Stomach smooth muscle (tissue), 2 donors: ENCODE measurements around the gene LEMD3.

ENCODE experiments used
- H3K27ac ChIP-seq: one replicate; pipeline ENCODE4 v1.7.0; 2013; ENCODE audit warnings: mild to moderate bottlenecking, low read length, inconsistent platforms
- H3K27me3 ChIP-seq, 2 donors: one replicate each; pipeline ENCODE4 v1.7.0; 2013; ENCODE audit warnings: low read length in 2 of 2; ENCODE audit not compliant: insufficient read depth in 2 of 2, control insufficient read depth in 1 of 2
- H3K36me3 ChIP-seq, 2 donors: one replicate each; pipeline ENCODE4 v1.7.0; 2013; ENCODE audit warnings: low read length in 2 of 2; ENCODE audit not compliant: control insufficient read depth in 2 of 2, insufficient read depth in 2 of 2
- H3K4me1 ChIP-seq: one replicate; pipeline ENCODE4 v1.7.0; 2013; ENCODE audit warnings: low read length; ENCODE audit not compliant: control insufficient read depth, insufficient read depth
- H3K4me3 ChIP-seq, 2 donors: one replicate each; pipeline ENCODE4 v1.7.0; 2013; ENCODE audit warnings: low read length in 2 of 2
- H3K9ac ChIP-seq, 2 donors: one replicate each; pipeline ENCODE4 v1.7.0; 2013; ENCODE audit warnings: low read length in 2 of 2, mild to moderate bottlenecking in 1 of 2
- H3K9me3 ChIP-seq, 2 donors: one replicate each; pipeline ENCODE4 v1.7.0; 2013; ENCODE audit warnings: low read length in 2 of 2; ENCODE audit not compliant: control insufficient read depth in 2 of 2
- donor health status: healthy.
- donor health status: Pancreatic carcinoma.

LEMD3 gene

DNA sequence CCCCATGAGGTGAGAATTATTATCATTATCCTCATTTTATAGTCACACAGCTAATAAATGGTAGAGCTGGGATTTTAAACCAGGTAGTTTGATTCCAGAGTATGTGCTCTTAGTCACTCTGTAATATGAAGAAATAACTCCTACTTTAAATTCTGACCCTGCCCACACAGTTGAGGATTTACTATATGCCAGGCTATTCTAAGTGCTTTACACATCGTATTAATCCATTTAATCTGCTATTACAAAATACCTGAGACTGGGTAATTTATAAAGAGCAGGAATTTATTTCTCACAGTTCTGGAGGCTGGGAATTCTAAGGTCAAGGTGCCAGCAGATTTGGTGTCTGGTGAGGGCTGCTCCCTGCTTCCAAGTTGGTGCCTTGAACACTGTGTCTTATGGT, 28.6 kb upstream of the LEMD3 start:
- H3K36me3 ChIP-seq = no peaks in the 10 kb centered on the region
- no peak overlapping the region for H3K4me3 ChIP-seq
- H3K27ac ChIP-seq = no peak overlapping the region
- no peaks in the 10 kb centered on the region for H3K9me3 ChIP-seq
- H3K4me1 ChIP-seq = no peaks in the 10 kb centered on the region
- H3K9ac ChIP-seq = no peak overlapping the region
- H3K27me3 ChIP-seq = peaks cover 0 to 3% of the 10 kb centered on the region in 2 donors

DNA sequence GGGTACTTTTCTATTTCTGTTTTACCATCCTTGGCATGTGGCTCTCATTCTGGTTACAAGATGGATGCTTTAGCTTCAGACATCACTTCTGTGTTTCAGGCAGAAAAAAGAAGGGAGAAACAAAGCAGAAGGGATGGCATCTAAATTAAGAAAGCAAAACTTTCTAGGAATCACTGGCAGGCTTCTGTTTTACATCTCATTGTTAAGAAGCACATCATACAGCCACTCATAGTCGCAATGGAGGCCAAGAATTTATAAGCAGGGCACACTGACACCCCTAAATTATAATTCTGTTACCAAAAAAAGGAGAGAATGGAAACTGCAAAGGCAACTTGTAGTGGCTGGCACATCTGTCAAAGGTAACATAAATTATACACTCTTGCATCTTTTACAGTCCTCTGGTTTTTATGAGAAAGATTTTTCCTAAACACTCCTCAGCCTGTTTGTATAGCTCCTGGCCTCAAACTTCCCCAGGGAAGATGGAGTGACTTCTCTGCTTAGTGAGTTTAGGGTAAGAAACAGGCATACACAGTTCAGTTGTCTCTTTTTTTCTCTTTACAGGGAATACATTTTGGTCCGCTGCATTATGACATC, 22.0 kb upstream of the LEMD3 start:
- no peak overlapping the region for H3K27ac ChIP-seq
- H3K9me3 ChIP-seq = no peaks in the 10 kb centered on the region
- H3K27me3 ChIP-seq = peaks cover 0 to 3% of the 10 kb centered on the region in 2 donors
- no peaks in the 10 kb centered on the region for H3K36me3 ChIP-seq
- H3K4me3 ChIP-seq = no peak overlapping the region
- H3K9ac ChIP-seq = no peak overlapping the region
- peaks cover 4% of the 10 kb centered on the region for H3K4me1 ChIP-seq

DNA sequence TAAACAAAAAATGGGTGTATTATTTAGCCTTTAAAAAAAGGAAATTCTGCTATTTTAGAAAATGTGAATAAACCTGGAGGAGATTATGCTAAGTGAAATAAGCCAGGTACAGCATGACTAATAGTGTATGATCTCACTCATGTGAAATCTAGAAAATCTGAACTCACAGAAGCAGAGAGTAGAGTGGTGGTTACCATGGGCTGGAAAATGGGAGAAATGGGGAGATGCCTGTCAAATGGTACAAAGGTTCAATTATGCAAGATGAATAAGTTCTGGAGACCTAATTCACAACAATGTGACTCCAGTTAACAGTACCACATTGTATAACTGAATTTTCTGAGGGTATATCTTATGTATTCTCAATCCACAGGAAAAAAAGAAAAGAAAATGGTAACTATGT, 17.4 kb upstream of the LEMD3 start:
- H3K4me3 ChIP-seq = no peak overlapping the region
- no peaks in the 10 kb centered on the region for H3K36me3 ChIP-seq
- no peak overlapping the region for H3K9ac ChIP-seq
- no peak overlapping the region for H3K27ac ChIP-seq
- H3K9me3 ChIP-seq = no peaks in the 10 kb centered on the region
- no peaks in the 10 kb centered on the region for H3K27me3 ChIP-seq
- no peaks in the 10 kb centered on the region for H3K4me1 ChIP-seq

DNA sequence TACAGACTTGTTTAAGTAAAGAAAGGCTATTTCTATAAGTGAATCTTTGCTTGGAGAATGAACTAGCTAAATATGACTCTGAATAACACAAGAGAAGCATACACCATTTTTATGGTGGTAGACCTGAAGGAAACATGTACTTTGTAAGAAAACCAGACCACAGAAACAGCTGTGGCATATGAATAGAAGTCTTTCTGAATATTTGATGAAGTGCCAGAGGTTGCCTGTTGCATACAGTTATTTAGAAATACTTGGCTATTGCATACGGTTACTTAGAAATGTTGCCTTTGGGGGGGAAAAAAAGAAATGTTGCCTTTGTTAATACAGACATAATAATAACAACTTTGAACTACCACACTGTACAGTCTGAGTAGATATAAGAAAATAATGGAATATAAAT, 16.8 kb upstream of the LEMD3 start:
- Histone ChIP-seq H3K27me3 (no peaks in the 10 kb centered on the region), H3K4me3 (no peak overlapping the region), H3K9ac (no peak overlapping the region), H3K36me3 (no peaks in the 10 kb centered on the region), H3K4me1 (no peaks in the 10 kb centered on the region), H3K9me3 (no peaks in the 10 kb centered on the region), H3K27ac (no peak overlapping the region)

DNA sequence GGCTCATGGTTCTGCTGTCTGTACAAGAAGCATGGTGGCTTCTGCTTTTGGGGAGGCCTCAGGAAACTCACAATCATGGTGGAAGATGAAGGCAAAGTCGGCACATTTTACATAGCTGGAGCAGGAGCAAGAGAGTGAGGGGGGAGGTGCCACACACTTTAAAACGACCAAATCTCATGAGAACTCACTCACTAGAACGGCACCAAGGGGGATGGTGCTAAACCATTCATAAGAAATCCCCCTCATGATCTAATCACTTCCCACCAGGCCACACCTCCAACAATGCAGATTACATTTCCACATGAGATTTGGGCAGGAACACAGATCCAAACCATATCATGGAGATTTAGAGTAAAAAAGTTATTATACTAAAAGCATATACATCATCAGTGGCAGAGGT, 13.6 kb upstream of the LEMD3 start:
- no peak overlapping the region for H3K27ac ChIP-seq
- H3K9ac ChIP-seq = no peak overlapping the region
- H3K4me1 ChIP-seq = no peaks in the 10 kb centered on the region
- H3K9me3 ChIP-seq = no peaks in the 10 kb centered on the region
- no peaks in the 10 kb centered on the region for H3K27me3 ChIP-seq
- H3K36me3 ChIP-seq = no peaks in the 10 kb centered on the region
- no peak overlapping the region for H3K4me3 ChIP-seq

DNA sequence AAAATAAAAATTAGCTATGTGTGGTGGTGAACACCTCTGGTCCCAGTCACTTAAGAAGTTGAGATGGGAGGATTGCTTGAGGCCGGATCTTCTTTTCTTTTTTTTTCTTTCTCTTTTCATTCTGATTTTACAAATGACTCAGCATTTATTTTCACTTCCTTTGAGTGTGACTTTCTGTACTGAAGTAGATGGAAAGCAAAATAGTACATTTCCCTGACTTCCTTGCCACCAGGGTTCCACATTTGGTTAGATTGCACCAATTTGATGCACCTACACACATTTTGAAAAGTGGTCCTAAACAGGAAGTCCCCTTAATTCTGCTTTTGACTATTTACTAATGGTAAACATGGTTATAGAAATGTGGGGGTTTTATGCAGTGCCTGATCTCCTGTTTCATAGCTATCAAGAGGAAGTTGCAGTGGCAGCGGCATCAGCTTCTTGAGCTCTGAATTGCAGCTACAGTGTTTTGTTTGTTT, 13.0 kb upstream of the LEMD3 start:
- H3K27me3 ChIP-seq = no peaks in the 10 kb centered on the region
- no peaks in the 10 kb centered on the region for H3K36me3 ChIP-seq
- H3K4me3 ChIP-seq = no peak overlapping the region
- H3K9ac ChIP-seq = no peak overlapping the region
- H3K4me1 ChIP-seq = no peaks in the 10 kb centered on the region
- H3K9me3 ChIP-seq = no peaks in the 10 kb centered on the region
- H3K27ac ChIP-seq = no peak overlapping the region

DNA sequence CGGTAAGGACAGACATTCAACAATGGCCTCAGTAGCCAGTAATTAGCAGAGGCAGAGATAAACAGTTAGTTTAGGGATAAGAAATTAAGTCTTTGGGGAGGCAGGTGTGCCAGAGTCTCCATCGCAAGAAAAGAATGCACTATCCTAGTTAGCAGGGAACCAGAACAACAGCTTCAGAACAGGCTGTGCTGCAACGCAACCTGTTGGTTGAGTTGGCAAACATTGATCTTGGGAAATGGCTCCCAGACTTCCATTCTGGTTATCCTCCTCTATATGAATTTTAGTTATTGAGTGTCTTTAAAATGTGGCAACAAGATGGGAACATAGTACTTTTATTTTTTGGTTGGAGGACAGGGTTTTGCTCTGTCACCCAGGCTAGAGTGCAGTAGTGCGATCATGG, 12.3 kb upstream of the LEMD3 start:
- Histone ChIP-seq H3K4me3 (no peak overlapping the region), H3K4me1 (no peaks in the 10 kb centered on the region), H3K27ac (no peak overlapping the region)

DNA sequence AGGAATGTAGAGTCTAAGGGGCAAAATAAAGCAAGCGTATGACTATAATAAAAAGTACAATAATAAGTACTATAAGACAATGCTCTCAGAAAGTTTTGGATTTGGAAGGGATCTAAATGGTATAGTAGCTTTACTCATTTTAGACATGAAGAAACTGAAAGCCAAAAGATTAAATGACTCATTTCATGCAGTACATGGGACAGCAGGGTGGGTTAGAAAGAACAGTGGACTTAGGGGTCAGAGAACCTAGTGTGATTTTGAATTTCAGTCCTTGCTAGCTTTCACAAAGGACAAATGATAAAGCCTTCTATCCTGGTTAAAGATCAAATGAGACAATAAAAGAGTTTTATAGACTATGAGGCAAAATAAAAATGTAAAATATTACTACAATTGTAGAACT, 6.8 kb upstream of the LEMD3 start:
- no peaks in the 10 kb centered on the region for H3K36me3 ChIP-seq
- no peak overlapping the region for H3K27ac ChIP-seq
- H3K9me3 ChIP-seq = no peaks in the 10 kb centered on the region
- H3K27me3 ChIP-seq = no peaks in the 10 kb centered on the region
- H3K4me1 ChIP-seq = no peaks in the 10 kb centered on the region
- H3K4me3 ChIP-seq = no peak overlapping the region
- no peak overlapping the region for H3K9ac ChIP-seq

More for the DNA sequence above, 12.3 kb upstream of the LEMD3 start:
- H3K36me3 ChIP-seq = no peaks in the 10 kb centered on the region
- no peak overlapping the region for H3K9ac ChIP-seq
- H3K9me3 ChIP-seq = no peaks in the 10 kb centered on the region
- no peaks in the 10 kb centered on the region for H3K27me3 ChIP-seq

DNA sequence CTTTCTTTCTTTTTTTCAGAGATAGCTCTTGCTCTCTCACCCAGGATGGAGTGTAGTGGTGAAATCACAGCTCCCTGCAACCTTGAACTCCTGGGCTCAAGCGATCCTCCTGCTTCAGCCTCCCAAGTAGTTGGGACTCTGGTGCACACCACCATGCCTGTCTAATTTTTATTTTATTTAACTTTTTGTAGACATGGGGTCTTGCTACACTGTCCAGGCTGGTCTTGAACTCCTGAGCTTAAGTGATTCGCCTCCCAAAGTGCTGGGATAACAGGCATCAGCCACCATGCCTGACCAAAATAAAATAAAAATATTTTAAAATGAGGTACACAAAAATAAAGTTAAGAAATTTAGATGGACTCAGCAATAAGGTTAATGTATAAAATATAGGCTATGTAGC, 5.1 kb upstream of the LEMD3 start:
- Histone ChIP-seq H3K36me3 (no peaks in the 10 kb centered on the region), H3K27me3 (no peaks in the 10 kb centered on the region), H3K4me3 (no peak overlapping the region), H3K9me3 (no peaks in the 10 kb centered on the region), H3K27ac (no peak overlapping the region), H3K9ac (no peak overlapping the region), H3K4me1 (no peaks in the 10 kb centered on the region)

DNA sequence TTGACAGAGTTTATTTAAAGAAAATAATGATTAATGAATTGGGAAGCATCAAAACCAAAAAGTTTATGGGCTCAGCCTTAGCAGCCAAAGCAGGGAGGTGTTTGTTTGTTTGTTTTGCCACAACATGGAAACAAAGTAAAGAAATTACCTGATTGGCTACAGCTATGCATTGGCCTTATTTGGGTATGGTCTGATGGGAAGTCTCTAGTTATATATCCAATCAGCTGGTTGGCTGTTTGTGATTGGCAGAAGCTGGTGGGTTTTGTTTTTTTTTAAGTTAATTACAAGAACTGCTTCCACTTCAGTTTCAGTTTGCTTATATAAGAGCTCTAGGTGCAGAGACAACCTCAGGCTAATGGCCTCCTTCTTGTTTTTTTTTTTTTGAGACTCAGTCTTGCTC, 4.6 kb upstream of the LEMD3 start:
- no peak overlapping the region for H3K4me3 ChIP-seq
- H3K4me1 ChIP-seq = no peaks in the 10 kb centered on the region
- H3K27me3 ChIP-seq = no peaks in the 10 kb centered on the region
- H3K36me3 ChIP-seq = no peaks in the 10 kb centered on the region
- H3K27ac ChIP-seq = no peak overlapping the region
- H3K9ac ChIP-seq = no peak overlapping the region
- H3K9me3 ChIP-seq = no peaks in the 10 kb centered on the region

DNA sequence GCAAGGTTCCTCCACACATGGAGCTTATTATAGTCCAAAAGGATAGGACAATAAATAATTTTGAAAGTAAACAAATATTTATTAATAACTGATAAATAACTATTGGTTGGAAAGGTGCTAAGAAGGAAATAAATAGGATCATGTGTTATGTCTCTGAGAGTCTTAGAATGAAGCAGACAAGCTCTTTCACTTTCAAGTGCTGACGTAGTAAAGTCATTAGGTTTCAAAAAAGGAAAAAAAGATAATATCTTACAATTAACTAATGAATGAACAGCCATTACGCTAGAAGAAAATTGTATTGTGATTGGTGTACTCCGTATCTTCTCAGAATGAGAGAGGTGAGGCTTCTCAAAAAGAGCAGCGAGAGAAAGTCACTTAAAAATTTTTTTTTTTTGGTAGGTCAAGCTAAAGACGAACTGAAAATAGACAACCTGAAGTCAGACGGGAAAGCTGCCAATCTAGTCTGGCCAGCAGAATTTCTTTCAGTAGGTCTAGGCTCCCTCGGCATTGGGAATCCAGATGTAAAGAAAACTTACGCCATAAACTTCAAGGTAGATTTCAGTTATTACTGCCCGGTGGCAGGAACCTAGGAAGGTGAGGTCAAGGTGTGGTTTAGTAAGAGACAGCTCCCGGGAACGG, 583 bp upstream of the LEMD3 start:
- Histone ChIP-seq H3K4me3 (peak overlapping the region; percentile 89 to 98), H3K9me3 (no peaks in the 10 kb centered on the region), H3K4me1 (peaks cover 7% of the 10 kb centered on the region), H3K9ac (peak overlapping the region; percentile 87 to 91), H3K36me3 (no peaks in the 10 kb centered on the region), H3K27me3 (no peaks in the 10 kb centered on the region), H3K27ac (peak overlapping the region; percentile 91)
